Spinal cord (tissue), 10 donors: ENCODE measurements around the gene COMTD1. TPM values are rescaled to one million over a fixed set of nuclear protein-coding genes. Genes with fewer than 3 reads are reported as not detected.

Source experiments
- DNase-seq, 6 donors: peaks; one replicate each; pipeline versions ENCODE4 v3.0.0 to v3.0.0-alpha.2; 2013 to 2015; ENCODE audit warnings: low spot score in 6 of 6, low read depth in 4 of 6
- H3K27ac ChIP-seq: one replicate; pipeline ENCODE4 v1.5.1; 2013; ENCODE audit warnings: low read depth, low read length, control low read depth
- H3K27me3 ChIP-seq: one replicate; pipeline ENCODE4 v1.6.1; 2013; ENCODE audit warnings: low read length; ENCODE audit not compliant: control insufficient read depth, insufficient read depth
- H3K36me3 ChIP-seq: one replicate; pipeline ENCODE4 v1.6.1; 2013; ENCODE audit warnings: low read length; ENCODE audit not compliant: control insufficient read depth, insufficient read depth
- H3K4me1 ChIP-seq: one replicate; pipeline ENCODE4 v1.6.1; 2013; ENCODE audit warnings: low read length; ENCODE audit not compliant: control insufficient read depth, insufficient read depth
- H3K4me3 ChIP-seq: one replicate; pipeline ENCODE4 v1.5.1; 2013; ENCODE audit warnings: low read depth, low read length, control low read depth
- H3K9me3 ChIP-seq: one replicate; pipeline ENCODE4 v1.6.1; 2013; ENCODE audit warnings: low read length; ENCODE audit not compliant: control insufficient read depth, insufficient read depth
- WGBS: methylation state at CpG from one replicate; pipeline ENCODE4 v1.1.5; 2013; ENCODE audit warnings: missing lambda C conversion rate; ENCODE audit not compliant: insufficient coverage; 5-methylcytosine and 5-hydroxymethylcytosine counted together
- long read RNA-seq, 4 donors: transcript quantifications; one replicate each; lab custom pipeline, GENCODE V29; 2026
- polyA plus RNA-seq, 2 donors: library from polyadenylated mRNA; unstranded; fragments of 120-200 nt; gene quantifications; one replicate each; pipeline ENCODE4 v1.2.1, GENCODE V29; 2013; ENCODE audit not compliant: insufficient read length in 2 of 2
- total RNA-seq, 2 donors: library from RNA; depleted of rRNA in 1 of 2; stranded (reverse); fragments of 120-200 nt in 1 of 2; fragments of >200 nt in 1 of 2; gene quantifications; one replicate each; pipeline versions ENCODE4 v1.2.3 to v1.2.4, GENCODE V29; 2013 to 2014
- donor health status: healthy.

Gene COMTD1
- total RNA-seq (10 to 100 TPM in 1 of 2 donors, 1 to 10 TPM in 1; 6.8 to 14.3 TPM), polyA plus RNA-seq (10 to 100 TPM; 32.4 to 37.4 TPM)
- long read RNA-seq, donor 1, transcript COMTD1-201 (7 exons, 976 nt): major isoform, 9 of 11 reads
- long read RNA-seq, donor 1, partial matches to known transcripts: 0 of 11 reads
- long read RNA-seq, donor 1, other reads (novel, unspliced or antisense): 0 of 11 reads
- long read RNA-seq, donor 2, partial matches to known transcripts: 0 of 4 reads
- long read RNA-seq, donor 2, other reads (novel, unspliced or antisense): 0 of 4 reads
- long read RNA-seq, donor 3, partial matches to known transcripts: 0 of 2 reads
- long read RNA-seq, donor 3, other reads (novel, unspliced or antisense): 0 of 2 reads
- long read RNA-seq, donor 4, partial matches to known transcripts: 0 of 4 reads
- long read RNA-seq, donor 4, other reads (novel, unspliced or antisense): 0 of 4 reads

DNA sequence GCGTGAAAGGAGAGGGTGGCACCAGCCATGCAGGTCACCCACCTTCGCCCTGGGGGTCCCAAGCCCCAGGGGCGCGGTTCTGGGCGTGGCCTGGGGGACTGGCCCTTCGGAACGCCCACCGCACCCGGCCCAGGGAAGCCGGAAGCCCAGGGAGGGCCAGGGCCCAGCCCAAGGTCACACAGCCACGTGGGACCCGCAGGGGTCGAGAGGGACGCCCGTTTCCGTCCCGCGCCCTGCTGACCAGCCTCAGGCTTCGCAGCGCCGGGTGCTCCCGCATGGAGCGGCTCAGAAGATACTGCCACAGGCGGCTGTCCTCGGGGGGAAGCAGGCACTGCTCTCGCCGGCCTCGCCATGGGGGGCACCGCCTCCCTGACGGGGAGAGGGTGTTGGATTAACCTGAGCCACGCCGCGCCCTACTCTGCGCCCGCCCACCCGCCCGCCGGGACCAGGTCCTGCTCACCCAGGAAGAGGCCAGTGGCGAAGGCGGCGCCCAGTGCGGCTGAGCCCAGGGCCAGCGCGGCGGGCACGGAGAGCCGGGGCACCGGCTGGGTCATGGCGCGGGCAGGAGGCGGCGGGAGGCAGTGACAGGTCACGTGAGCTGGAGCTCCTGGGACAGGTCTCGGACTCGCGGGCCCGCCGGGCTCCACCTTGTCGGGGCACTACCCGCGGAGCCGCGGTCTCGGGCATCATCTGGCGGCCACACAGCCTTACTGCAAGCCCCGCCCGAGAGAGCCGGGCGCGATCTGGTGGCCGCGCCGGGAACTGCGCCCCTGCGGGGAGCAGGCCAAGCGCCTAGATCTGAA, at the start of gene COMTD1:
COMTD1 (minus strand) TSS at position 583 of the 803 bp plus-strand sequence; CDS start at position 554, 29 bp downstream.
- WGBS: under 1% methylated on average over 76 of the region's 76 CpGs
- no peak within 1 kb of the TSS for H3K27ac ChIP-seq

GRCh38 chr10:75283671-75284470, 48.1 kb upstream of the COMTD1 start:
- peak overlapping the region; percentile 9 for H3K4me3 ChIP-seq
- no peaks in the 10 kb centered on the region for H3K36me3 ChIP-seq
- peaks cover 4% of the 10 kb centered on the region for H3K27me3 ChIP-seq
- H3K27ac ChIP-seq: peak overlapping the region; percentile 73
- WGBS: 1% methylated on average over 5 of the region's 12 CpGs
- H3K4me1 ChIP-seq: peaks cover 9% of the 10 kb centered on the region
- no peaks in the 10 kb centered on the region for H3K9me3 ChIP-seq
- DNase-seq: peak in 4 of 6 donors; percentile 69 to 95 (median 79)

More for the DNA sequence above, at the start of gene COMTD1:
- Histone ChIP-seq H3K4me1 (peaks cover 34% of the 10 kb centered on the region), H3K36me3 (peaks cover 17% of the 10 kb centered on the region), H3K4me3 (peak within 1 kb of the TSS; percentile 65), H3K27me3 (no peaks in the 10 kb centered on the region), H3K9me3 (no peaks in the 10 kb centered on the region)
- DNase-seq: peak; percentile 64 to 96 (median 78)

DNA sequence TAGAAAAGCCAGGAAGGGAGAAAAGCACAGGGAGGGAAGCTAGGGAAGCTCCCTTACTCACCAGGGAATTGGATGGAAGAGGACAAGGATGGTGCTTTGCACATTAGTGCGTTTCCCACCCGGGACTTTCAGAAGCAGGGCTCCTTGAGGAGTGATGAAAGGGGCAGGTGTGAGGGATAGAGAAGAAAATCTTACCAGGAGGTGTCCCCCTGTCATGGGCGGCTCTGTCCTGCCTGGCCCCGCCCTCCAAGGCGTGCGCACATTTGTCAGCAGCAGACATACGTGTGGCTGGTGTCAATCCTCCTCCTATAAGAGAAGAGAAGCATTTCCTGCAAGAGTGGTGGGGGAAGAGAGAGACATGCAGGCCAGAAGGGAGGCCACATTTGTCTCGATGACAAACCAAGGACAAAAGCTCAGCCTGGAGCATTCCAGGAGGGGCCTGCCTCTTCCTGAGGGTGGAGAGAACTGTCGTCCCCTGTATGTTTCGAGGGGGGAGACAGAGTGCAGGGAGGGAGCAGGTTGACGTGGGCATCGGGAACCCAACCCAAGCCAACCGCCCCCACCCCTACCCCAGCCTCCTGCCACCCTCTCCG, 47.4 kb upstream of the COMTD1 start:
- WGBS: 10% methylated on average over 7 of the region's 14 CpGs
- Histone ChIP-seq H3K36me3 (no peaks in the 10 kb centered on the region), H3K9me3 (no peaks in the 10 kb centered on the region), H3K27ac (peak overlapping the region; percentile 73), H3K4me3 (peak overlapping the region; percentile 9), H3K27me3 (peaks cover 4% of the 10 kb centered on the region), H3K4me1 (peaks cover 9% of the 10 kb centered on the region)
- DNase-seq: peak in 2 of 6 donors; percentile 51 to 78

GRCh38 chr10:75281974-75282373, 46.2 kb upstream of the COMTD1 start:
- Histone ChIP-seq H3K4me3 (no peak overlapping the region), H3K27ac (no peak overlapping the region), H3K9me3 (no peaks in the 10 kb centered on the region), H3K4me1 (peaks cover 9% of the 10 kb centered on the region), H3K36me3 (no peaks in the 10 kb centered on the region), H3K27me3 (peaks cover 4% of the 10 kb centered on the region)
- WGBS: no CpG with 5 or more reads among the region's 2 CpGs
- no peak for DNase-seq

- H3K4me1 ChIP-seq: peaks cover 24% of the 10 kb centered on the region
- no CpG with 5 or more reads among the region's 2 CpGs for WGBS
- H3K27me3 ChIP-seq: peaks cover 16% of the 10 kb centered on the region
- no peak overlapping the region for H3K4me3 ChIP-seq
- no peaks in the 10 kb centered on the region for H3K36me3 ChIP-seq
- H3K27ac ChIP-seq: no peak overlapping the region
- peak in 2 of 6 donors; percentile 16 to 25 for DNase-seq
- no peaks in the 10 kb centered on the region for H3K9me3 ChIP-seq
Measured at GRCh38 chr10:75280236-75280635, 44.5 kb upstream of the COMTD1 start.

GRCh38 chr10:75276069-75276872, 40.5 kb upstream of the COMTD1 start:
- peak overlapping the region; percentile 12 for H3K4me3 ChIP-seq

GRCh38 chr10:75272896-75273295, 37.1 kb upstream of the COMTD1 start:
- Histone ChIP-seq H3K36me3 (no peaks in the 10 kb centered on the region), H3K27me3 (peaks cover 12% of the 10 kb centered on the region), H3K4me1 (peaks cover 14% of the 10 kb centered on the region), H3K9me3 (no peaks in the 10 kb centered on the region), H3K4me3 (no peak overlapping the region), H3K27ac (no peak overlapping the region)
- WGBS: 74% methylated on average over 3 of the region's 7 CpGs
- no peak for DNase-seq

More at GRCh38 chr10:75276069-75276872, 40.5 kb upstream of the COMTD1 start:
- Histone ChIP-seq H3K4me1 (peaks cover 14% of the 10 kb centered on the region), H3K27ac (no peak overlapping the region), H3K9me3 (no peaks in the 10 kb centered on the region), H3K36me3 (no peaks in the 10 kb centered on the region), H3K27me3 (peaks cover 12% of the 10 kb centered on the region)
- WGBS: 50% methylated on average over 37 of the region's 46 CpGs
- no peak for DNase-seq

- Histone ChIP-seq H3K9me3 (no peaks in the 10 kb centered on the region), H3K36me3 (no peaks in the 10 kb centered on the region), H3K27ac (no peak overlapping the region), H3K4me1 (peaks cover 14% of the 10 kb centered on the region), H3K4me3 (no peak overlapping the region), H3K27me3 (peaks cover 12% of the 10 kb centered on the region)
- WGBS: 89% methylated on average over 5 of the region's 5 CpGs
- DNase-seq: no peak
Measured at GRCh38 chr10:75272094-75272493, 36.3 kb upstream of the COMTD1 start.
